T-helper 17 cell (primary cell): ENCODE measurements around the gene USP5. TPM values are rescaled to one million over a fixed set of nuclear protein-coding genes. Genes with fewer than 3 reads are reported as not detected.
"Not testable (repeated sequence)": the region's sequence is repeated elsewhere in the genome, so short reads cannot be mapped to it uniquely, and the experiment has no call there.

Experiments used
- ATAC-seq: fragments of 150-1000 bp; cut with Tn5 transposase; 2 replicates; pipeline ENCODE4 v1.10.0; 2021; ENCODE audit warnings: mild to moderate bottlenecking, moderate library complexity
- DNase-seq, 3 donors: peaks; one replicate each; pipeline versions ENCODE4 v3.0.0 to v3.0.0-alpha.2; 2020 to 2021
- H3K9me3 ChIP-seq: one replicate; pipeline ENCODE4 v1.7.0; 2013; ENCODE audit warnings: low read length, mild to moderate bottlenecking; ENCODE audit not compliant: control insufficient read depth, poor library complexity, severe bottlenecking
- H3K27ac Mint-ChIP-seq: one replicate; pipeline ENCODE4 v1.8.0; 2022; ENCODE audit warnings: mild to moderate bottlenecking, moderate library complexity, mixed read lengths
- H3K27me3 Mint-ChIP-seq: one replicate; pipeline ENCODE4 v1.8.0; 2022; ENCODE audit warnings: mixed read lengths
- H3K36me3 Mint-ChIP-seq: one replicate; pipeline ENCODE4 v1.8.0; 2022; ENCODE audit warnings: low read depth, mixed read lengths
- H3K4me1 Mint-ChIP-seq: one replicate; pipeline ENCODE4 v1.8.0; 2022; ENCODE audit warnings: mild to moderate bottlenecking, mixed read lengths
- H3K4me3 Mint-ChIP-seq: one replicate; pipeline ENCODE4 v1.8.0; 2022; ENCODE audit warnings: mild to moderate bottlenecking, moderate library complexity, mixed read lengths
- total RNA-seq, 4 donors: library from RNA in 2 of 4; stranded (reverse) in 2 of 4; gene quantifications; one replicate each; pipeline ENCODE4 v1.2.3 and lab custom pipeline; 2022 to 2026

Gene USP5
- total RNA-seq, 2 donors from 2014 or later, result 65.7 to 76.1 TPM

DNA sequence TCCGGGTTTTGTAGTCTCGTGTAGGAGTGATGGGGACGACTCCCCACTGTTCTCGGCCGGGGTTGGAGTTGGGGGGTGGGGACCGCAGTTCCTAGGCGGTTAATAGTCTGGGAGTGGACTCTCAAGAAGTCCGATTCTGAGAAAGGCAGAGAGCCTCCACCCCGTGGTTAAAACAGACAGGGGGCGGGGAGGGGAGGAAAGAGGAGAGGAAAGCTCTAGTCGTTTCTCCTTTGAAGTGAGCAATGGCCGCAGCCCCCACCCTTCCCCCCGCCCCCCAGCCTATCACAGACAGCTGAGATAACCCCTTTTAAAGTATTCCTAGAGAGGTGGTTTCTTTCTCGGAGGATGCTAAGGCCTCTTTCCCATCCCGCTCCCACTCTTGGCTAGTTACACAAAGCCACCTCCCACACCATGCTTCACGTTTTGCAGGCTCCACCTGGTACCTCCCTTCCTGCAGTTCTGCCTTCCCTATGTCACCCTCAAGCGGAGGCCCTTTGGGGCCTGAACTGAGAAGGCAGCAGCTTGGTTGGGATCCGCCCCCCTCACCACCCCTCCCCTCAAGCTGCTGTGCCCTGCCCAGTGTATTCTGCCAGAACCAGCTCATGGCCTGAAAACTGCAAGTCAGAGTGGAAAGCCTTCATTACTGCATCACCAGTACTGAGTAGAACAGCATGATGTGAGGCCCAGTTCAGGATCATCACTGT is 853 bp downstream of the USP5 start:
- no peaks in the 10 kb centered on the region for H3K27me3 Mint-ChIP-seq
- H3K4me3 Mint-ChIP-seq, result peak overlapping the region; percentile 95
- no peaks in the 10 kb centered on the region for H3K9me3 ChIP-seq
- peaks cover 5% of the 10 kb centered on the region for H3K36me3 Mint-ChIP-seq
- DNase-seq (peak; percentile 42 to 60 (median 45)), ATAC-seq (peak; percentile 4)
- H3K4me1 Mint-ChIP-seq, result peaks cover 28% of the 10 kb centered on the region
- peak overlapping the region; percentile 94 for H3K27ac Mint-ChIP-seq

DNA sequence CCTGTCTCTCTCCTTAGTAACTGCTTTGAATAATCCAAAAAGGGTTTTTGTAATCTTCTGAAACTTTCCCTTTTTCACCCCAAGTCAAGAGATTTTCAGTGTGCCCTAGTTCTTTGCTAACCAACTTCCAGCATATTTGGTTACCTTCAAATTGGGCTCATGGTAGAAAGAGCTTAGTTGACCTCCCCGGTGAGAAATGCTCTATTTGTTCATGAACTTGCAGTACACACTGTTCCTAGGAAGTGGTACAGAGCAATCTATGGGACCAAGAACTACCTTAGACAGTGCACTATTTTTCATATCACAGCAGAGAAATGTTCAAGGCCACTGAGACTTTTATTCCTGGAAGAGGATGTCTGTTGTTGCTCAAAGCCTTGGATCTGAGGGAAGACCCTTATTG is 1.7 kb downstream of the USP5 start:
- H3K27ac Mint-ChIP-seq, result peak overlapping the region; percentile 94
- ATAC-seq (no peak), DNase-seq (no peak)
- H3K4me1 Mint-ChIP-seq, result peaks cover 28% of the 10 kb centered on the region
- no peaks in the 10 kb centered on the region for H3K27me3 Mint-ChIP-seq
- peaks cover 5% of the 10 kb centered on the region for H3K36me3 Mint-ChIP-seq
- H3K9me3 ChIP-seq, result no peaks in the 10 kb centered on the region
- peak overlapping the region; percentile 95 for H3K4me3 Mint-ChIP-seq

DNA sequence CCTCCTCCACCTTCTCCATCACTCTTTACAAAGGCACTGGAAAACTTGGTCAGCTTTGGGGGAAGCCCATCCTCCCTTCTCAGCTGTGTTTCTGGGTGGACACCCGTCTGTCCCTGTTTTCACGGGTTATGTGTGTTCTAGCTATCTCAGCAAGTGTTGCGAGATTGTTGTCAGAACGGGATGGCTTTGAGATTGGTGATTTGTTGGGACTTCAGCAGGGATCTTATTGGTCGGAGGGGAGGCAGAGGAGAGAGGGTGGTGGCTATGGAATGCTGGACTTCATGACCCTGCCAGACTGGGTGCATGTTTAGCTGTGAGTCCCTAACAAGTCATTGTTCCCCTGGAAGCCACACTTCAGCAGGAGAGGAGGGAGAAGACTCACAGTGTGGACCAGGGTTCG is 2.1 kb downstream of the USP5 start:
- peaks cover 5% of the 10 kb centered on the region for H3K36me3 Mint-ChIP-seq
- no peak for ATAC-seq

DNA sequence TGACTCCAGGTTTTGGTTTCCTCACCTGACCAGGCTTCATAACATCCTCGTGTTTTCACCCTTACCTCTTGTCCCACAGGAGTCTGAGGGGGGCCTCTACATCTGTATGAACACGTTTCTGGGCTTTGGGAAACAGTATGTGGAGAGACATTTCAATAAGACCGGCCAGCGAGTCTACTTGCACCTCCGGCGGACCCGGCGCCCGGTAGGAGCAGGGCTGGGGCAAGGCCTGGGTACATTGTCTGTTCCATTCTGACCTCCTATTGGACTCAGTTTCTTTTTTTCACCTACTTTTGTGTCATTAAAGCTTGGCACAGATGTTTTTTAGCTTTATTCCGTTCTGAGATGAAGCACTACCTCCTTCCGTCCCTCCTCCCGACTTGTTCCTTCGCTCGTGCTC is 3.4 kb downstream of the USP5 start:
- ATAC-seq, result no peak
- DNase-seq, result no peak
- Mint-ChIP-seq H3K27ac (peak overlapping the region; percentile 21), H3K4me3 (no peak overlapping the region), H3K4me1 (peaks cover 23% of the 10 kb centered on the region), H3K36me3 (peaks cover 5% of the 10 kb centered on the region), H3K27me3 (no peaks in the 10 kb centered on the region)
- no peaks in the 10 kb centered on the region for H3K9me3 ChIP-seq

More for the DNA sequence above, 2.1 kb downstream of the USP5 start:
- no peak overlapping the region for H3K4me3 Mint-ChIP-seq
- H3K9me3 ChIP-seq, result no peaks in the 10 kb centered on the region
- DNase-seq, result no peak
- H3K27ac Mint-ChIP-seq, result peak overlapping the region; percentile 94
- no peaks in the 10 kb centered on the region for H3K27me3 Mint-ChIP-seq
- peaks cover 28% of the 10 kb centered on the region for H3K4me1 Mint-ChIP-seq

DNA sequence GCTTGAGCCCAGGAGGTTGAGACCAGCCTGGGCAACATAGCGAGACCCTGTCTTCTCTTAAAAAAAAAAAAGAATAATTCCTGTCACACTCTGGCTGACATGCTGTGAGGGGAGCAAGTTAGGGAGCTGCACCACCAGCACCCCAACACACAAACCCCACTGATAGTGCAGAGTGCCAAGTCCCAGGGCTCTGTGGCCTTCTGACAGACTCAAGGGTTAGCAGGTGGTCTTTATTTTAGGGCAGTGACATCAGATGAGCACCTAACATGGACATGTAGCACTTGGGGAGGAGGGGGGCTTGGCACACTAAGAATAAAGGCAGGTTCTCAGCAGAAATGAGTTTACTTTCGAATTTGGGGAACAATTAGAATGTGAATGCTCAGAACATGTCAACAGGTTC is 6.8 kb downstream of the USP5 start:
- H3K4me3 Mint-ChIP-seq, result no peak overlapping the region
- DNase-seq (no peak), ATAC-seq (no peak)
- H3K4me1 Mint-ChIP-seq, result peaks cover 7% of the 10 kb centered on the region
- H3K9me3 ChIP-seq, result no peaks in the 10 kb centered on the region
- H3K27ac Mint-ChIP-seq, result no peak overlapping the region
- H3K27me3 Mint-ChIP-seq, result no peaks in the 10 kb centered on the region
- H3K36me3 Mint-ChIP-seq, result peaks cover 5% of the 10 kb centered on the region

DNA sequence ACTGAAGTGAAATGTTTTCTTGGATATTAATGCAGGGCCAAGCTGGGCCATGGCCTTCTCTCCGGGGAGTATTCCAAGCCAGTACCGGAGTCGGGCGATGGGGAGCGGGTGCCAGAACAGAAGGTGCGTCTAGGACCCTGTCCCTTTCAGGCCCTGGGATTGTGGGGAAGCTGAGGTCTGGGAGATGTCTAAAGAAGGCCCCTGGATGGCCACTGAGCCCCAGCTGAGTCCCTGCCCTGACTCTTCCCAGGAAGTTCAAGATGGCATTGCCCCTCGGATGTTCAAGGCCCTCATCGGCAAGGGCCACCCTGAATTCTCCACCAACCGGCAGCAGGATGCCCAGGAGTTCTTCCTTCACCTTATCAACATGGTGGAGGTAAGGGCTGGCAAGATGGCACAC is 8.2 kb downstream of the USP5 start:
- peaks cover 7% of the 10 kb centered on the region for H3K36me3 Mint-ChIP-seq
- H3K4me3 Mint-ChIP-seq, result no peak overlapping the region
- H3K27ac Mint-ChIP-seq, result peak overlapping the region; percentile 34
- ATAC-seq (no peak), DNase-seq (no peak)
- no peaks in the 10 kb centered on the region for H3K9me3 ChIP-seq
- H3K4me1 Mint-ChIP-seq, result peaks cover 3% of the 10 kb centered on the region
- no peaks in the 10 kb centered on the region for H3K27me3 Mint-ChIP-seq

DNA sequence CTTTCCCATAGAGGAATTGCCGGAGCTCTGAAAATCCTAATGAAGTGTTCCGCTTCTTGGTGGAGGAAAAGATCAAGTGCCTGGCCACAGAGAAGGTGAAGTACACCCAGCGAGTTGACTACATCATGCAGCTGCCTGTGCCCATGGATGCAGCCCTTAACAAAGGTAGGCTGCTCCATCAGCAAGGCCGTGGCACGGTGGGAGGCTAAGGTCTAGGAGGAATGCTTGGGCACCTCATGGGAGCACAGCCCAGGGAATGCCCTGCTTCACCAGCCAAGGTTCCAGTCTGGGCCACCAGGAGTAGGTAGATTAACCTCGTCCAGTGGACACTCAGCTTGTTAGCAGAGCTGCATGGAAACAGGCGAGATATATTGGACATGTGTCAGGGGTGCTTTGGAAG is 9.0 kb downstream of the USP5 start:
- Mint-ChIP-seq H3K27ac (peak overlapping the region; percentile 34), H3K27me3 (no peaks in the 10 kb centered on the region), H3K36me3 (peaks cover 8% of the 10 kb centered on the region), H3K4me1 (peaks cover 3% of the 10 kb centered on the region), H3K4me3 (no peak overlapping the region)
- no peak for ATAC-seq
- H3K9me3 ChIP-seq, result no peaks in the 10 kb centered on the region
- DNase-seq, result no peak

DNA sequence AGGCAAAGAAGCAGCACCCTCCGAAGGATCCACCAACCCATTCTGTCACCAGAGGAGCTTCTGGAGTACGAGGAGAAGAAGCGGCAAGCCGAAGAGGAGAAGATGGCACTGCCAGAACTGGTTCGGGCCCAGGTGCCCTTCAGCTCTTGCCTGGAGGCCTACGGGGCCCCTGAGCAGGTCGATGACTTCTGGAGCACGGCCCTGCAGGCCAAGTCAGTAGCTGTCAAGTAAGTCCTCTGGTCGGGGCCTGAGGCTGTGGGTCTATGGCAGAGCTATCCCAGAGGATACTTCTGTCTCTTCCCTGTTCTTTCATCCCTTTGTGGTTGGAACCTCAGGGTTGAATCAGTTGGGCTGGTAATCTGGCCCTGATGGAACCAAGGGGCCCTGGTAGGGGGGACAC is 9.4 kb downstream of the USP5 start:
- Mint-ChIP-seq H3K4me1 (peaks cover 3% of the 10 kb centered on the region), H3K36me3 (peaks cover 8% of the 10 kb centered on the region), H3K27me3 (no peaks in the 10 kb centered on the region), H3K27ac (peak overlapping the region; percentile 14), H3K4me3 (no peak overlapping the region)
- ATAC-seq (no peak), DNase-seq (no peak)
- H3K9me3 ChIP-seq, result no peaks in the 10 kb centered on the region

DNA sequence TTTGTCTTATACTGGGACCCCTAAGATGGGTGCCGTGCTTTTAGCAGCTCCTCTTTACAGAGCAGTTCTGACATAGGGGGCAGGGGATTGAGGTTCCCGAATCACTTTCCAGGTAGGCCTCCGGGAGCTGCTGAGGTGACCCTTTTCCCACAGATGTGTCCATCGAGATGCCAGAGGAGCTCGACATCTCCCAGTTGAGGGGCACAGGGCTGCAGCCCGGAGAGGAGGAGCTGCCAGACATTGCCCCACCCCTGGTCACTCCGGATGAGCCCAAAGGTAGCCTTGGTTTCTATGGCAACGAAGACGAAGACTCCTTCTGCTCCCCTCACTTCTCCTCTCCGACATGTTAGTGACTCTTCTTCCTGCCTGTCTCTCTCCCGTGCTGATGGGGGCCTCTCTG is 11.1 kb downstream of the USP5 start:
- ATAC-seq (no peak), DNase-seq (no peak)
- Mint-ChIP-seq H3K4me1 (peaks cover 11% of the 10 kb centered on the region), H3K4me3 (no peak overlapping the region), H3K36me3 (peaks cover 2% of the 10 kb centered on the region), H3K27ac (peak overlapping the region; percentile 79), H3K27me3 (no peaks in the 10 kb centered on the region)
- H3K9me3 ChIP-seq, result no peaks in the 10 kb centered on the region

DNA sequence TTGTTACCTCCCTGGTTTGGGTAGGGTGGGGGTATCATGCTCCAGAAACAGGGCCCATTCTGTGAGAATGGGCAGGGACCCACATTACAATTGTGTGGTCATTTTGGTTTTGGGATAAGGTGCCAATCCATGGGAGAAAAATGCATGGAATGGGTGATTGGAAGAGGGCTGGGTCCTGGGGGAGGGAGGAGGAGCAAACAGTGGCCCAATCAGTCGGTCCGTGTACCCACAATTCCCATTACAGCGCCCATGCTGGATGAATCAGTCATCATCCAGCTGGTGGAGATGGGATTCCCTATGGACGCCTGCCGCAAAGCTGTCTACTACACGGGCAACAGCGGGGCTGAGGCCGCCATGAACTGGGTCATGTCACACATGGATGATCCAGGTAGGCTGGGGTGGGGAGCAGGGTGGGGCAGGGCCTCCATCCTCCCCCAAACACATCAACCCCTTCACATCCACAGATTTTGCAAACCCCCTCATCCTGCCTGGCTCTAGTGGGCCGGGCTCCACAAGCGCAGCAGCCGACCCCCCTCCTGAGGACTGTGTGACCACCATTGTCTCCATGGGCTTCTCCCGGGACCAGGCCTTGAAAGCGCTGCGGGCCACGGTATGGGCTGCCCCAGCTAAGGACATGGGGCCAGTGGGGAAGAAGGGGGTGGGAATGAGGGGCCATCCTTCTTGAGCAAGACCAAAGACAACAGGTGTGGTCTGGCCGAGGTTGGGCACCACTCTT is 11.8 kb downstream of the USP5 start:
- no peaks in the 10 kb centered on the region for H3K9me3 ChIP-seq
- H3K4me1 Mint-ChIP-seq, result peaks cover 18% of the 10 kb centered on the region
- ATAC-seq (no peak), DNase-seq (no peak)
- no peak overlapping the region for H3K4me3 Mint-ChIP-seq
- no peaks in the 10 kb centered on the region for H3K27me3 Mint-ChIP-seq
- peak overlapping the region; percentile 79 for H3K27ac Mint-ChIP-seq
- peaks cover 2% of the 10 kb centered on the region for H3K36me3 Mint-ChIP-seq

DNA sequence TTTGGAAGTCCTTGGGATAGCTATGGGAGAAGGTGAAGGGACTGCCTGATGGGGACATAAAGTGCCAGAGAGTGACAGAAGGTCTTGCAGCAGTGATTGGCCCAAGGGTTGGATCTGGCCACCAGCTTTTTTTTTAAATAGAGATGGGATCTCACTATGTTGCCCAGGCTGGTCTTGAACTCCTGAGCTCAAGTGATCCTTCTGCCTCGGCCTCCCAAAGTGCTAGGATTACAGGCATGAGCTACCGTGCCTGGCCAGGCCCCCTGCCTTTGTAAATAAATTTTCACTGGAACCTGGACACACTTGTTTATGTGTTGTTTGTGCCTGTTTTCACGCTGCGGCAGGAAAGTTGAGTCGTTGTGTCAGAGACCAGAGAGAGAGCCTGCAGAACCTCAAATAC is 13.4 kb downstream of the USP5 start:
- not testable (repeated sequence) for ATAC-seq, H3K36me3 Mint-ChIP-seq, DNase-seq, H3K27ac Mint-ChIP-seq, H3K9me3 ChIP-seq, H3K27me3 Mint-ChIP-seq
- H3K4me3 Mint-ChIP-seq, result peak overlapping the region; percentile 25
- peaks cover 28% of the 10 kb centered on the region for H3K4me1 Mint-ChIP-seq

DNA sequence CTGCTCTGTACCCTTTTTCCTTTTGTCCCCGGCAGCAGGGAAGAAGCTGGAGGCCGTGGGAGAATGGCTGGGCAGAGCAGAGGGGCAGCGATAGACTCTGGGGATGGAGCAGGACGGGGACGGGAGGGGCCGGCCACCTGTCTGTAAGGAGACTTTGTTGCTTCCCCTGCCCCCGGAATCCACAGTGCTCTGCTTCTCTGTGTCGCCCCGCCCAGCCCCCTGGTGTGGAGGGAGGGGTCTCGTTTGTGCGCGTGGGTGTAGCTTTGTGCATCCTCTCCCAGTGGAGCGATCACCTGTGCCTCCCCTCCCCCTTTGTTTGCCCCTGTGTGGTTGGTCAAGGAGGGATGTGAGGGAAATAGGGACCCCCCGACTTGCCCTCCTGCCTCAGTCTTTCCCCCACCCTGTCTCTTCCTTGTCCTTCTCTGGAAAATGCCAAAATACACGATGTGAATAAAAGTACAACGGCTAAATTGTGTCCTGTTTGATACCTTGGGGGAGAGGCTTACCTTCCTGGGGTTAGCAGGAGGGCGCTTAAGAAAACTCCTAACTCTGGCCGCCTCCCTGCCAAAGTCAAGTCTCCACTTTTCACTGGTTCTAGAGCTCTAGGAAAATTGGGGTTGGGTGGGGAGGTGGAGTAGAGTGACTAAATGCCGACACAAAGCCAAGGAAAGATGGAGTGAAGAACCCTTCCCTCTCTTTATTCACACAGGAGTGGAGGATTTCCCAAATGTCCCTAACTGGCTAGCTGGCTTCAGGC is 14.4 kb downstream of the USP5 start:
- DNase-seq, result no peak
- peak overlapping the region; percentile 47 for H3K27ac Mint-ChIP-seq
- H3K36me3 Mint-ChIP-seq, result peaks cover 2% of the 10 kb centered on the region

DNA sequence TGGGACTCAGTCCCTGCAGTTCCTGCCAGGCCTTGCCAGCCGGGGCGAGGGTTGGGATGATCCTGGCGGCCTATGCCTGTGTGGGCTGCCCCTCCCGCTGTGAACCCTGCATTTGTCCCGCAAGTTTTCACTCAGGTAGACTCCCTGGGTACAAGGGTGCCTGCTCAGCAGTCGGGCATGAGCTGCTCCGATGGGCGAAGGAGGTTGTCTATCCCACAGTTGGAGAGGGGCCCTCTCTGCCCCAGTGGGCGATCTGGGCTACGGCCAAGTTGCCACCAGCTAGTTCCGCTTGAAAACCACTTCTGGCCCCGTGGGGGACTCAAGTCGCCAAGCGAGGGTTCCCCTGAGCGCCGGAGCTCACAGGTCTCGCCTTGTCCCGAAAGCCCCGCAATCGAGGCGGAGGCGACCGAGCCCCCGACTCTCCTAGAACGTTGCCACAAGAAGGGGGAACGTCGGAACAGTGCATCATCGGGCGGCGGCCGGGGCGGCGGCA is 15.0 kb downstream of the USP5 start:
- no peaks in the 10 kb centered on the region for H3K9me3 ChIP-seq
- no peak for ATAC-seq
- peaks cover 42% of the 10 kb centered on the region for H3K4me1 Mint-ChIP-seq
- peaks cover 2% of the 10 kb centered on the region for H3K36me3 Mint-ChIP-seq
- H3K27me3 Mint-ChIP-seq, result no peaks in the 10 kb centered on the region
- peak overlapping the region; percentile 94 for H3K4me3 Mint-ChIP-seq
- H3K27ac Mint-ChIP-seq, result peak overlapping the region; percentile 47
- DNase-seq, result no peak

More for the DNA sequence above, 14.4 kb downstream of the USP5 start:
- no peak for ATAC-seq
- H3K4me3 Mint-ChIP-seq, result peak overlapping the region; percentile 94
- peaks cover 36% of the 10 kb centered on the region for H3K4me1 Mint-ChIP-seq
- H3K27me3 Mint-ChIP-seq, result no peaks in the 10 kb centered on the region
- no peaks in the 10 kb centered on the region for H3K9me3 ChIP-seq
